HepG2 (cell line): ENCODE measurements around the gene MNAT1. TPM values are rescaled to one million over a fixed set of nuclear protein-coding genes. Genes with fewer than 3 reads are reported as not detected.
A peak's percentile ranks its signal among the peaks of the same experiment; 100 is the strongest.

ENCODE experiments used
- ATF3 ChIP-seq: sonication (generic); formaldehyde crosslinking; IDR thresholded peaks from 2 replicates; pipeline ENCODE4 v1.4.0; 2020; ENCODE audit warnings: missing genetic modification reagents
- NFIB ChIP-seq: sonication (generic); formaldehyde crosslinking; IDR thresholded peaks from 2 replicates; pipeline ENCODE4 v1.9.0; 2021; ENCODE audit warnings: missing genetic modification reagents, mild to moderate bottlenecking, borderline replicate concordance
- NR2F2 ChIP-seq: IDR thresholded peaks from 2 replicates; pipeline ENCODE4 v1.6.1; 2012; ENCODE audit warnings: low read depth, inconsistent platforms, borderline replicate concordance
- POGZ ChIP-seq: sonication (generic); formaldehyde crosslinking; IDR thresholded peaks from 2 replicates; pipeline ENCODE4 v1.4.0; 2020; ENCODE audit warnings: mild to moderate bottlenecking, missing genetic modification reagents
- RARG ChIP-seq: sonication (generic); formaldehyde crosslinking; IDR thresholded peaks from 2 replicates; pipeline ENCODE4 v1.4.0; 2020; ENCODE audit warnings: low read depth, mild to moderate bottlenecking, missing genetic modification reagents
- RNF219 ChIP-seq: sonication (generic); formaldehyde crosslinking; IDR thresholded peaks from 2 replicates; pipeline ENCODE4 v1.5.0; 2020; ENCODE audit warnings: mild to moderate bottlenecking, missing genetic modification reagents
- SALL1 ChIP-seq: sonication (generic); formaldehyde crosslinking; IDR thresholded peaks from 2 replicates; pipeline ENCODE4 v1.8.0; 2022; ENCODE audit warnings: mild to moderate bottlenecking, missing genetic modification reagents
- SNAPC5 ChIP-seq: sonication (generic); formaldehyde crosslinking; IDR thresholded peaks from 2 replicates; pipeline ENCODE4 v1.8.1; 2023; ENCODE audit warnings: mild to moderate bottlenecking, missing genetic modification reagents, borderline replicate concordance
- STAT5B ChIP-seq: sonication (generic); formaldehyde crosslinking; IDR thresholded peaks from 2 replicates; pipeline ENCODE4 v1.4.0; 2020; ENCODE audit warnings: missing genetic modification reagents
- TIGD3 ChIP-seq: sonication (generic); formaldehyde crosslinking; IDR thresholded peaks from 2 replicates; pipeline ENCODE4 v1.5.1; 2020; ENCODE audit warnings: mild to moderate bottlenecking, missing genetic modification reagents, borderline replicate concordance
- ZBTB4 ChIP-seq: sonication (generic); formaldehyde crosslinking; IDR thresholded peaks from 2 replicates; pipeline ENCODE4 v1.4.0; 2020; ENCODE audit warnings: missing genetic modification reagents, mild to moderate bottlenecking, borderline replicate concordance
- ZBTB46 ChIP-seq: sonication (generic); formaldehyde crosslinking; IDR thresholded peaks from 2 replicates; pipeline ENCODE4 v1.4.0; 2020; ENCODE audit warnings: mild to moderate bottlenecking, missing genetic modification reagents, borderline replicate concordance
- ZNF710 ChIP-seq: sonication (generic); formaldehyde crosslinking; IDR thresholded peaks from 2 replicates; pipeline ENCODE4 v1.5.0; 2020; ENCODE audit warnings: mild to moderate bottlenecking, missing genetic modification reagents, borderline replicate concordance
- ZNF841 ChIP-seq: sonication (generic); formaldehyde crosslinking; IDR thresholded peaks from 2 replicates; pipeline ENCODE4 v1.8.1; 2023; ENCODE audit warnings: missing genetic modification reagents, borderline replicate concordance
- polyA plus RNA-seq, 8 experiments: library from polyadenylated mRNA; depleted of rRNA in 3 of 8; stranded (reverse) in 7 of 8; unstranded in 1 of 8; fragments of >200 nt; fragmentation: Illumina TruSeq in 4 of 8; extraction: Trizol in 4 of 8; gene quantifications; 2 replicates each; pipeline versions ENCODE4 v1.2.1 to v1.2.3, GENCODE V29; 2011 to 2016; ENCODE audit warnings: low read depth in 4 of 8, missing spikeins in 1 of 8, mixed read lengths in 1 of 8; ENCODE audit not compliant: insufficient read depth in 1 of 8
- total RNA-seq, 5 experiments: library from RNA; depleted of rRNA; stranded (reverse); fragments of >200 nt; fragmentation: Illumina TruSeq; extraction: Trizol; gene quantifications; 2 replicates each; pipeline ENCODE4 v1.2.3, GENCODE V29; 2016; ENCODE audit warnings: low read depth in 1 of 5

The MNAT1 gene
- total and polyA plus RNA-seq, 2 of the 13 experiments (the other 11 are each of a cell fraction or from before 2014, with no cell fraction given), result 49.2 to 94.8 TPM

GRCh38 chr14:60721326-60722106, 13.0 kb upstream of the MNAT1 start (continued):
- TF ChIP-seq TIGD3 (CRISPR knock-in tag) (no peak), ATF3 (peak; percentile 69), SALL1 (peak; percentile 57; the same call in 1 of the 2 replicates), RNF219 (no peak), RARG (no peak), POGZ (0 out of 2 replicates have a peak, but pooled peaks have one; percentile 15), STAT5B (CRISPR knock-in tag) (no peak), NR2F2 (no peak), ZBTB46 (CRISPR knock-in tag) (no peak), ZNF841 (no peak), SNAPC5 (CRISPR knock-in tag) (no peak), ZBTB4 (CRISPR knock-in tag) (no peak), NFIB (CRISPR knock-in tag) (no peak), ZNF710 (peak; percentile 21; the same call in 1 of the 2 replicates)
